NCI-H2227 treated with DMSO at 0.1 percent for 48 hours (cell line): Measurements from ENCODE around the gene LTBP1.

ENCODE experiments used
- DNase-seq: peaks from one replicate; lab custom pipeline; 2025; lab: John Stamatoyannopoulos, UW

LTBP1 gene

DNA sequence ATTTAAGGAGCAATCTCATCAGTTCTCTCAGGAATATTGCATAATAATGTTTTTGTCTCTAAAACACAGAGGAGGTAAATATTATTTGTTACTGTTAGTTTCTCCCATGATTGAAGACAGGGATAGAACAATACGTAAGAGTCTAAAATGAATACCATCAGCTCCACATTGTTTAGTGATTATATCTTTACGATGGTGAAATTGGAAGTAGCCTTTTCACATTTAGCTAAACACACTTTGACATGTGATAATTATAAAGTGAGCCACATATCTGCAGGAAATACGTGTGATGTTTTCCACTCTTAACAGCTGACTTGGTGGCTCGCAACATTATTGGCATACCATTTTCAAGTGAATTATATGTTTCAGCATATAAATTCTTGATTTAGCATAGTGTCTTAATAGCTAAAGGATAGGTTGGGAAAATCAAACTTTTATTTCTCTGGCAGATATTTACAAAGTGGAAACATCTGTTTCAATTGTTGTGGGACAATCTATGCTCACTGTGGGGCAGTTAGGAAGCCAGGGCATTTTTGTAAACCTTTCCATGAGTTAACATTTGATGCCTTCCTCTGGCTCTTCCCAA, 321.6 kb downstream of the LTBP1 start:
- no peak for DNase-seq

DNA sequence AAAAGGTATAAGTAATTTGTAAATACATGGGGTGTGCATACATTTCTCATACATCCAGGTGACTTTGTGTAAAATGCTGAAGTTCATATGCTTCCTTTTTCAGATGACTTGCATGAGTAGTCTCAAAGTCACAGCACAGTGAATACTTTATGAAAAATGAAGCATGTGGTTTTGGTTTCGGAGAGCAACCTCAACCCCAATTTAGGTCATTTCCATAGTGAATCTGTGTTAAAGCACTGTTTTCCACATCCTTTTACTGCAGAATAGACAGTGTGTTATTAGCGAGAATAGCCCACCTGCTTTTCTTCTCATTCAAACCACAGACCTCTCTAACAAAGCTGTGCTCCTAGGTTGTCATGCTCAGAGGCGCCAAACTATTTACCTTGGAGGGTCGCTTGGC, 325.2 kb downstream of the LTBP1 start:
- no peak for DNase-seq

DNA sequence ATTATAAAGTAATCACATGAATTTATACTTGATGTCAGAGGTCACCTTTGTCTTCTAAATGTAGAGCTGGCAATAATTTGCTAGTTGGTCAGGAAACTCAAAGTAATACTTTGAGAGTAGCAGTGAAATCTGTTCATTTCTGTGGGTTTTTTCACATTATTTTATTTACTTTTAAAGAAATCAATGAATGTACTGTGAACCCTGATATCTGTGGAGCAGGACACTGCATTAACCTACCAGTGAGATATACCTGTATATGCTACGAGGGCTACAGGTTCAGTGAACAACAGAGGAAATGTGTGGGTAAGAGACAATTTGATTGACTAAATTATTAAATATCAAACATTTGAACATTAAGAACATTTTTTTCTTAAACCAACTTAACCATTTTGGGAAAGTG, 326.7 kb downstream of the LTBP1 start:
- DNase-seq, result no peak

DNA sequence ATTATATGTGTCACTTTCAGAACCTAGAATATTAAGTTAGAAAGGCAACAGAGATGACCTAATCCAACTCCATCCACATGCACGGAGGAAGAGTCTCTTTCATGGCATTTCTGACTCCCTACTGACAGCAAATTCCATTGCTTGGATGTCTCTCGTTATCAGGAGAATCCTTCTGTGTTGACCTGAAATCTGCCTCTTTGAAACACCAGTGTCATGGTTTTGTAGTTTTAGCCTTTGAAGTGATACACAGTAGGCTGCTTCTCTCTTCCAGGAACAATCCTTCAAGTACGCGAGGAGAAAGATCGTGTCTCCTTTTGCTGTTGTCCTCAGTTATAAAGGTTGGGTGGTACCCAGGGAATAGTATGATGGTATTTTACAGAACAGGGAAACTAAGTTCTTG, 327.8 kb downstream of the LTBP1 start:
- no peak for DNase-seq

DNA sequence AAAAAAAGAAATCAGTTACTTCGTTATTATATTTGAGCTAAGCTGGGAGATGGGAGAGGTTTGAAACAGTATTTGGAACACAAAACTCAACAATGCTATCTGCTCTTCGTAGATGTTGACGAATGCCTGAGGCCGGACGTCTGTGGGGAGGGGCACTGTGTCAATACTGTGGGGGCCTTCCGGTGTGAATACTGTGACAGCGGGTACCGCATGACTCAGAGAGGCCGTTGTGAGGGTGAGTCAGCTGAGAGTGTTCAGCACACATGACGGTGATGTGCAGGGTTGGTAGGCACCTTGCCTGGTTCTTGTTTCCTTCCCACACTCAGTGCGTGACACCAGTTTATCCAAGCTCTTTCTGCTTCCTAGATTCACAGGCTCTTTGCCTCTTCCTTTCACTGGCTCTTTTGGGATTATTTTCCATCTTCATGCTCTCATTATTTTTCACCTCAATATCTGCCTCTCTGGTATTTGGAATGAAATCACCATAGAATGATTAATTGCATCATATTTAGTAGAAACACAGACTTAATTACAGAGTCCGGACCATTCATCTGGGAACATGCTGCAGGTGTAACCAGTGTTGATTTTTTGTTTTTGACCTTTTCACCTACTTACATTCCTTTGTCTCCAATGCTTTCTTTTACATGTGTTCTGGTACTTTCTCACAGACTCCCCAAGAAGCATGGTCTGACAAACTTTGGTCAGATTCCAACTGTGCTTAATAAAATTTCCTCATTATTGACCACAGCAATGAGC, 329.1 kb downstream of the LTBP1 start:
- DNase-seq, result no peak

DNA sequence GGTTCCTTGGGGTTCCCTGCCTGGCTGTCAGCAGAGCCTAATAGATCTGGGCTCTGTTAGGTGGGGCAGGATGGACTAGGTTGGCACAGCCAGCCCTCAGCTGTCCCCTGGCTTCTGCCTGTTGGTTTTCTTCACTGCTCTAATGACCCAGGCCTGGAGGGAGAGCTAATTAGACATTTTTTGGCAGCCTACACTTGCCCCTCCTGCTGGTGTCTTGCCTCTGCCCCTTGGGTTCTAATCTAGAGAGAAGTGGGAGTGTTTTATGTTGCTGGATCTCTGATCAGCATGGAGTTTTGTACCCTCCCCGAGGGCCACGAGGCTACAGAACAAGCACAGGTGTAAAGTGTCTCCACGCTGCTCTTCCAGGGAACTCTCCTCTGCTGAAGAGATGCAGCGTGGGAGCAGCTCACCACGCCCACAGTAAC, 330.3 kb downstream of the LTBP1 start:
- DNase-seq, result no peak

DNA sequence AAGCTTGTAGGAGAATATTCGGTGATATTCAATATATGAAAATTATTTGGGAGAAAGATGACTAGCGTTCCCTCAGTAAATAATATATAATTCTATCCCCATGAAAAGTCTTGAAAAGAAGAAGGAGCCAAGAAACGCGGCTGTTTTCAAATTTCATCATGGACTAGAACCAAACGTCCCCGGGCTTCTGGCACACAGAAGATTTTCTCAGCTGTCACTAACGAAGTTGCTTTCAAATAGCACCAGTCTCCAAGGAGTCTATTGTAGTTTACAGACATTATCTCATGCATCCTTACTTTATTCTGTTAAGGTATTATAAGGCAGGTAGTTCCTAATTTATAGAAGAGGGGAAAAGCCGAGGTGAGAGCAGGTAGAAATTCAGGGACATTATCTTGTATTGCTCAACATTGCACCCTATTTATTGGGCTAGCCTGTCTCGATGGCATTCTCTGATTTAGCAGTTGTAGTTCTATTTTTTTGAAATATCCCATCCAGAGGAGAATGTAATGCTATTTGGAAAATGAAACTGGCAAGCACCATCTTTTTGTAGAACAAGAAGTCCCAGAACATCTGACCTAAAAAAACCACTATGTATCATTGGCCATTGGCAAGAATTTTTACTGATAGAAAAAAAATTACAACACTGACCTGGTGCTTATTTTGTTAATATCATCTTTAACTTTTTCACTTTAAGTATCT, 331.6 kb downstream of the LTBP1 start:
- DNase-seq, result no peak

DNA sequence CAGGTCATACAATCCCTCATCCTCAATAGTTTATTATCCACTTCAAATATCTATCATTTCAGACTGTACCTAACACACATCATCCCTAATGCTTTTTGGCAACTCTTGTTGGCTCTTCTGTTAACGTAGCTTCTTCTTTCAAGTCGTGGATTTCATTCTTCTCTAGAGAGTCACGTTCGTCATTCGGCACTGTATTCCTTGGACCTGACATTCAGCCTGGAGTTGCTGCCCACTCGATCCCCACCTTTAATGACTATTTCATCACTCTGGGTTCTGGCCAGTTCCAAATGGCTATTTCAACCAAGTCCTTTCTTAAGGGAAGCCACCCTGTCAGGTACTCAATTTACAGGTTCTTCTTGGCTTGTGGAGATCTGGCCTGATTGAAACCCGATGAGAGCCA, 337.5 kb downstream of the LTBP1 start:
- no peak for DNase-seq

DNA sequence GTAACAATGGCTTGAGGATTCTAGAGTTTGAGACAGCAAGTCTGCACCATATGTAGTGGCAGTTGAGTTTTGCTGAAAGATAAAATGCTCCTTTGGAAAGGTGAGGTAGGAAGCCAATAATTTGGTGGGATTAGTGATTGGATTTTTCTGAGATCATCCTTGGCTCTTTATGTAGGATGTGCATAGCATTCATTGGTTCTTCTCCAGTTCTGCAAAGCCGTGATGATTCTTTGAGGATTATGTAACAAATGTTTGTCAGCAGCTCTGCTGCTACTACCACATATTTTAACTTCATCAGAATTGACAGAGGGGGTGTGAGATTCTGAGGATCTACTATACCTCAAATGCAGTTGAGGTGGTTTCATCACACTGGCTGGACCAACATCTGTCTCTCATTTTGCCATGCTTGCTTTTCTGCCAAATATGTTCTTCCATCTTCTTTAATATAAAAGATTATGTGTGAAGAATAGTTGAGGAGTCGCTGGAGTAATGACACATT, 340.8 kb downstream of the LTBP1 start:
- DNase-seq, result no peak

DNA sequence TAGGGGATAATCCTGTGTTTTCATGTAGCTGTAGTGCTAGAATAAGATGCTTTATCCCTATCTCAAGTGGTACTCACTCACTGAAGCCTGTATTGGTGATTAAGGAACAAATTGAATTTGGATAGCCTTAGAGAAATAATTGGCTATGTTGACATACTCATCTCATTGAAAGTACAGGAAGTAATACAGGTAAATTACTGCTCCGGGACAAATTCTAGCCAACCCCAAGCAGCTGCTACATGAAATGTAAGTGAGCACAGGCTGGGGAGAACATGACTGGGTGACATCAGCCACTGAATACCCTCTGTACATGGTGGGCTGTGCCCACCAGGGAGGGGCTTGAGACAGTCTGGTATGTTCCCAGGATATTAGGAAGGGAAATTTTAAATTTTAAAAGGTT, 341.3 kb downstream of the LTBP1 start:
- DNase-seq, result no peak

DNA sequence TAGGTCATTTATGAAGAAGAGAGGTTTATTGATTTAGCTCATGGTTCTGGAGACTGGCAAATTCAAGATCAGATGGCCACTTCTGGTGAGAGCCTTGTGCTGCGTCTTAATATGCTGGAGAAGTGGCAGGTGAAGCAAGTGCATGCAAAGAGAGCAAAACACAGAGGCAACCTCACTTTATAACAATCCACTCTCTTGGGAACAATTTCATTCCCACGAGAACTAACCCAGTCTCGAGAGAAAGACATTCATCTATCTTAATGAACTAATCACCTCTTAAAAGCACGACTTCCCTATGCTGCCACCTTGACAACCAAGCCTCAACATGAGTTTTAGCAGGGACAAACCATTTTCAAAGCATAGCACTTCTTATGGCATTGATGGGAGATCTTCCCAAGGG, 343.2 kb downstream of the LTBP1 start:
- DNase-seq, result no peak

DNA sequence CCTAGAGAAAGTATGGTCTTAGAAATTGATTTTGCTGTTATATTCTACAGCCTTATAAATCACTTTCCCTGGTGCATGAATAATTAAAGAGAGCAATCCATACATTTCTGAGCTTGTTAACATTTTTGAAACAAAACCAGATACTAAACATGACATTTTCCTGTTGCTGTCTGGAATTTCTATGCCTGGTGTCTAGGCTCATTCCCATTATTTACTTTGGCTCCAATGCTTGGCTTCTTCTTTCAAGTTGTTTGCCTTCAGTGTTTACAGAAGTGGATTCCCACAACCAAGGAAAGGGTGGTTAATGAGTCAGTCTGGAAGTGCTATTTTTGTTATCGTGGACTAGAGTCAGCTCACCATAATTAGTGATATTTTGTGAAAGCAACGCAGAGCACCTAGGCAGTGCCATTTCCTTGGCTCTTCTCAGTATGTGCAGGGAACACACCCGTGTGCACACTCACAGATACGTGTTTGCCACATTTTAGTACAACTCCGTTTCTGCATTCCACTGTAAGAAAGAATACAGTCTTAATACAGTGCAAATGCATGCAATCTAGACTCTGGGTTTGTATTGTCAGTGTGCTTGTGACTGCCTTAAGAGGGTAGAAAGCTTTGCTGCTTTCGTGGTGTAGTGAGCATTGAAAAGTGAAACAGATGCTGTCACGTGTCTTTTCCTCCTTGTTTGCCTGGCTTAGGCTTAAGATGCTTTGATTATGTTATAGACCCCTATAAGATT, 344.7 kb downstream of the LTBP1 start:
- DNase-seq, result peak; percentile 17

DNA sequence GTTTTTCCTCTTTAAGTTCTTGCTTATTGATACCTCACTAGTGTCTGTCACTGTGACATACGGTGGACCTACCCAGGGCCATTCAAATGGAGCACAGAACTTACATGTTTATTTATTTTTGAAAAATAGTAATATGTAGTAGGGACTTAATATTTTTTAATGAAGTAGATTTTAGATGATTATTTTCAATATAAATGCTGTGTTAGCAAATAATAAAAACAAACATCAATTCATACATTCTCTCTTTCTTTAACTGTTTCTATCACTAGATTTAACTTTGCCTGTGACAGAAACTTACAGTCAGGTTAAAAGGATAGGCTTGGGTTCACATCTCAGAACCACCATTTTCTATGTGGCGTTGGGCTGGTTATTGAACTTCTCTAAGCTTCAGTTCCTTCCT, 345.3 kb downstream of the LTBP1 start:
- DNase-seq, result no peak

DNA sequence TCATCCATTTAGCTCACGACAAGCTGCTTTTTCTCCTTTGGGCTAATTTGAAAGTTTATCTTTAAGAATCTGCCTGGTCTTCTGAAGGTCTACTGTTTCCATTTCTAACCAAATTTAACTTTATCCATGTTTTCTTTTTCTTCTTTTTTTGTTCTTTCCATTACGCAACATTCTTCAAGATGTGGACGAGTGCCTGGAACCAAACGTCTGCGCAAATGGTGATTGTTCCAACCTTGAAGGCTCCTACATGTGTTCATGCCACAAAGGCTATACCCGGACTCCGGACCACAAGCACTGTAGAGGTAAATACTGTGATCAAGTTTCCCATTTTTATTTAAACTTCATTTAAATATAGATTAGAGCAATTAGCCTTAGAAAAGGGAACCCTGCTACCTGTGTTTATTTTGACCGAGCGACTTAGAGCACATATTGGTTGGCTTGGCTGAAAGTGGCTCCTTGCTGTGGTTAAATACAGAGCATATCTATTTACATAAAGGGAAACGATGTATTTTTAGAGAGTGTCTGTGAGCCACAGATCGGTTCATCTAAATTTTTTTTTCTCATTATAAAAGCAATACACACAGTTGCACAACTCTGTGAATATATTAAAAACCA, 346.3 kb downstream of the LTBP1 start:
- DNase-seq, result no peak

DNA sequence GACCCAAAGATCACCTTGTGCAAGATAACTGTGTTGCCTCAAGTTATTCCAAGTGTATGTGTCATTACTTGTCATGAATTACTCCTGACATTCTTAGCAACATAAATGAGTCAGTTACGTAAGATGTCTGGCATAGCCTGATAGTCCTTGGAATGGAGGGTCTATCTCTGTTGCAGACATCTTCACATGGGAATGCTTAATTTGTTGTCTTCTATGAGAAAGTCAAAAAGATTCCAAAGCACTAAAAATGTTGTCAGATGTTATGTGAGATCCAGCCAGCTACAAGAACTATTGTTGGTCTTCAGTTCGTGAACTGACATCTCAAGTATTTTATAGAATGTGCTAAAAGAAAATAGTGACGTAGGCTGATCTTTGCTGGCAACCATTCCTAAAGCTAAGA, 351.5 kb downstream of the LTBP1 start:
- no peak for DNase-seq

DNA sequence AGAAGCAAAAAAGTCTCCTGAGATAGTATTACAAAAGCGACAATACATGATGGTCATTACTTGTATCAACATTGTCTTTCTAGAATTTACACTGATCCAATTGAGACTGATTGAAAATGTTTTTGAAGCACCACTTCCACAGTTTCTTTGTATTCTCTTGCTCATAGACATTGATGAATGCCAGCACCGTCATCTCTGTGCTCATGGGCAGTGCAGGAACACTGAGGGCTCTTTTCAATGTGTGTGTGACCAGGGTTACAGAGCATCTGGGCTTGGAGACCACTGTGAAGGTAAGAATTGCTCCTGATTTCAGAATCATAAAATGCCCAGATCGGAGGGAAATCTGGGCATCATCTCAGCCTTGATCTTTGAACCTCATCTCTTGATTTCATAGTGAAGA, 354.6 kb downstream of the LTBP1 start:
- DNase-seq, result no peak

DNA sequence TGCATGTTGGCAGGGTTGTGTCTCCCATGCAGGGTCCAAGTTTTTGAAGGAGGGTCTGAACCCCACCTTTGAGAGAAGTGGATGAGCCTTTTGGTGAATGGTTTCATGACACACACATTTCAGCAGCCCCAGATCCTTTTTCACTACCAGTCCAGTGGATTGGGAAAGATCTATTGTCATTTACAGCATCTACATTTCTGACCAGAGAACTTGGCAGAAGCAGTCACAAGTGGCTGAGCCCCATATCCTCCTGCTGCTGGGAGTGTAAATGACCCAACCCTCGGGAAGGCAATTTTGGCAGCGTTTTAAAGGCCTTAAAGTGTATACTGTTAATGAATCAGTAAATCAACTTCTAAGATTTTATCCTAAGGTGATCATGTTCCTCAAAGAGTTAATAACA, 355.6 kb downstream of the LTBP1 start:
- no peak for DNase-seq

DNA sequence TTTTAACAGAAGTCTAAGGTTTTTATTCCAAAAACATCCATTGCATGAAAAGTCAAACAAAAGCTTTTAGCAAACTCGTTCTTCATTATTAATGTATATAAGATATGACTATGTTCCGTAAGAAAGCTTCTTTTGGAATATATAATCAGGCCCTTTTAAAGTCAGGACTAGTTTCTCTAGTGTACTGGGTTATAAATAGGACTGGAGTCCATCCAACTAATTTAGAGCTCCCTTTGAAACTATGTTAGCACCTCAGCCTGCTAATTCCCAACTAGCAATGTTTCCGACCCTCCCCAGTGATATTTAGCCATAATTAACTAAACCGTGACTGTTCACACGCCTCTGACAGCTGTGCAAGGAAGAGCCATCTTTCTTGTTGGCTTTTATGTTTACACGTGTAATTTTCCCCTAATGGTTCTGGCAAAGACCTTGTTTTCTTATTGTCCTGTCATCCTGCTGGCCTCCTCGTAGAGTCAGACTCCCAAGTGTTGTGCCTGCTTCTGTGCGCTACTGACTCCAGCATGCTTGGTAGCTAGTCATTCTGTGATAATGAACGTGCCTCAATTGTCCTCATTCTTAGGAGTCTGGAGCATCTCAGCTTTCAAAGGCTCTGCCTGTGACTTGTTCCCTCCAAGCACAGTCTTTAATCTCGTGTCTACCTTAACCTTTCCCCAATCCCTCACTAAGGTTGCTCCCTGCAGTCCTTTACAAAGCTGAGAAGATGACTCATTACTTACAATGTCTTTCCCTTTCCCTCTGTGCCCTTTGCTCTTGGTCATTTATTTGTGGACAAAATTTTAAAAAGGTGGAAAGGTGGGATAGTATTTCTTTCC, 357.5 kb downstream of the LTBP1 start:
- DNase-seq, result no peak

DNA sequence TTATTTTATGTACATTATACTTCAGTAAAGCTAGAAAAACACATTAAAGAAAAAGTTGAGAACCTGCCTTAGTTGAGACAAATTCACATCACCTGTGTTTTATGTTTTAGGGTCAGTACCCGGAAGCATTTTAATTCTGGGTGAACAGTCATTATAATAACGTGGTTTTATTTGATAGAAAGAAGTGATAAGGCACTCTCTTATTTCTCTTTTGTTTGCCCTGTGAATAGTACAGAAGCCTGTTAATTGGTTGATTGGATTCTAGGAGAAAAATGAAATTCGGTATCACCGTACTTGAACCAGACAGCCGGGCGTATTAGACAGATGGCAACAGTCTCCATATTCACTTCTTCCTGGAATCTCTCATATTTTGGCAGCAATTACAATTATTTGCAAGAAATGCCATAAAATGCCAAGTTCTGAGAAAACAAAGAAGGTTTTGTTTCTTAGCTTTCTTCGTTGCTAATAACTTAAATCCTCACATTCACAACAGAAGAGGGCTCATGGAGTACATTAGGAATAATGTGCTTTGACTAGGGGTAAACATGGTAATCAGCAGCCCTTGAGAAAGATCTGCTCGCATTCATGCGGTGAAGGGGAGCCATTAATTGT, 361.0 kb downstream of the LTBP1 start:
- no peak for DNase-seq

DNA sequence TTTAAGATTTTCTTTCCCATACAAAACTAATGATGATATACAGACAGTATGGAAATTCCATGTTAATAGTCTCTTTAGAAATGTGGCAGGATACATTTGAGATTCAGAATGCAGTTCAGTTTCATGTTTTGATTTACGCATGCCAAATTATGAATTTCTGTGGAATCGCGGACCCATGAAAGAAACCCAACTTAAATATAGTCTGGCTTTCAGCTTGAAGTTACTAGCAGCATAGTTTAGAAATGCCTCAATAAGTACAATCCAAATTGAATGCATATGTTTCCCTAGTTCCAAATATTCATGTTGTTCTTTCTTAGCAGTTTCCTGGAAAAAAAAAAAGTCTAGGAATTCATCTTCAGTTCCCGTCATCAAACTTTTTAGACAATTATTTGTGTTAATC, 365.6 kb downstream of the LTBP1 start:
- no peak for DNase-seq

DNA sequence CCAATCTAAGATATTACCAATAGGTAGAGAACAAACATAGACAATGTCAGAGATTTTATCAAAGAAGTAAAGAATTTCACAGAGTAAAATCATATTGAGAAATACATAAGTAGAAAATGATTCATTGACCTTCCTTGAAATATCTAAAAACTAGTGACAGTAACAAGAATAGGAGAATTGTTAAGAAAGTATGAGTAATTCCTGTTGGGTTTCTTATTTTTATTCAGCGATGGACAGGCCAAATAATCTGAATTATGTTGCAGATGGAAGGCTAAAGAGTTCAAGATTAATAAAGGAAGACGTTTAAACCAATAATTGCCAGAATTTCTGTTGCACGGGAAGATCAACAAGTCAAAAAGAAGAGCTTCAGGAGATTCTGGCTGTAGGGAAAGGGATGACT, 366.3 kb downstream of the LTBP1 start:
- no peak for DNase-seq
